ENCODE measurements around the gene FBLN2.

The FBLN2 gene

DNA sequence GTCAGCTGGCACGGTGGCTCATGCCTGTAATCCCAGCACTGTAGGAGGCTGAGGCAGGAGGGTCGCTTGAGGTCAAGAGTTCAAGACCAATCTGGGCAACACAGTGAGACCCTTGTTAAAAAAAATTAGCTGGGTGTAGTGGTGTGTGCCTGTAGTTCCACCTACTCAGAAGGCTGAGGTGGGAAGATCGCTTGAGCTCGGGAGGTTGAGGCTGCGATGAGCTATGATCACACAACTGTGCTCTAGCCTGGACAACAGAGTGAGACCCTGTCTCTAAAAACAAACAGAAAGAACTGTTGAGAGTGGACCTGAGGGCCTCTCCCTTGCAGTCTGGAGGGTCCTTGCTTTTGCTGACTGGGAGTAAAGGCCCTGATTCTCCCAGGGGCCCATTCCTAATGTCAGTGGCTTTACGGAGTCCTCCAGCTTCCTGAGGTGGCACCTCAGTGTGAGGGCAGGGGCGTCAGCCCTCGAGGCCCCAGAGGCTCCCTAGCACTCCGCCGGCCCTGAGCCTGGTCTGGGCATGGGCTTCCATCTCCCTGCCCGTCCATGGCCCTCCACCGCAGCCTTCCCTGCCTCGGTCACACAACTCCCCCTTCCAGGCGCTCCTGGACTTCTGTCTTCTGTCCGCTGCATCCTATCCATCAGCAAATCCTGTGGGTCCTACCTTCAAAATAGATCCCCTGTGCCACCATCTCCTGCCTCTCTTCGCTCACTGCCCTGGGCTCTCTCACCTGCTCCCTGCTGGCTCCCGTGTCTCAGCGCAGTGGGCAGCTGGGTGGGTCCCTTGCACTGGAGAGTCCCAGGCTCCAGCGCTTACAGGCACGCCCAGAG lies 19.0 kb downstream of the FBLN2 start:
- DNase-seq (ENCODE audit: low read depth) = no peak

DNA sequence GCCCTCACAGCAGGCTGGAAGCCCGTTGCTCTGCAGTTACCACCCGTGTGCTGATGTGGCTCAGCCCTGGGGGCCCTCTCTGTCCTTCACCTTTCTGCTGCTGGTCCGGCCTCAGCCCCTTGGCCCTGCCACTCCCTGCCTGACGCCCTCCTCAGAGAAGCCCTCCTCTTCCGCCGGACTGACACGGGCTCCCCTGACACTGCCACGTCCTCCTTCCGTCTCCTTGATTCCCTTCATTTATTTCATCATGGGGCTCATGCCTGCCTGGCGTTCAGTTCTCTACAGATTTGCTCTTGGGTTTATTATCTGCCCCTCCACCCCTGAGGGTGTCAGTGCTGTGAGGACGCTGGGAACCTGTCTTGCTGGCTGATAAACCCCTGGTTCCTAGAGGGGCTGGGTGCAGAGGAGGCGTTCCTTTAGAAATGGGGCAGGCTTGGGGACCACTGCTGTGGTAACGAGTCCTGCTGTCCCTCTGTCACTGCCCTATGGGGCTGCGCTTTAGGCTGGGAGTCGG lies 19.6 kb downstream of the FBLN2 start:
- no peak for DNase-seq (ENCODE audit: low read depth)

DNA sequence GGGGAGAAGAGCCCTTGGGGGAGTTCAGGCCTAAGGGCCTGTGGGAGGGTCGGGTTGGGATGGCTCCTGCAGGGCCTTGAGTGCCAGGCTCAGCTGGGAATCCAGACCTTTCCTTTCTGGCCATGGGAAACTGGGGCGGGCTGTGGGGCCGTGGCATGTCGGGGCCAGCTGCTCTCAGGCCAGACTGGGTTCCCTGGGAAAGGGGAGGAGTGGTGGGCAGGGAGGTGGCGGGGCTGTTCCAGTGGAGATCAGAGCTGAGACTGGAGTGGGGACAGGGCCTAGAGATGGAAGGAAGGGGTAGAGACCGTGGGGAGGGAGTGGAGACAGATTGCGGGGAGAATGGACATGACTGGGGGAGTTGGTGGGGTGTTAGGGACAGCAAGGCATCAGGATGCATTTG lies 20.3 kb downstream of the FBLN2 start:
- DNase-seq (ENCODE audit: low read depth) = no peak

DNA sequence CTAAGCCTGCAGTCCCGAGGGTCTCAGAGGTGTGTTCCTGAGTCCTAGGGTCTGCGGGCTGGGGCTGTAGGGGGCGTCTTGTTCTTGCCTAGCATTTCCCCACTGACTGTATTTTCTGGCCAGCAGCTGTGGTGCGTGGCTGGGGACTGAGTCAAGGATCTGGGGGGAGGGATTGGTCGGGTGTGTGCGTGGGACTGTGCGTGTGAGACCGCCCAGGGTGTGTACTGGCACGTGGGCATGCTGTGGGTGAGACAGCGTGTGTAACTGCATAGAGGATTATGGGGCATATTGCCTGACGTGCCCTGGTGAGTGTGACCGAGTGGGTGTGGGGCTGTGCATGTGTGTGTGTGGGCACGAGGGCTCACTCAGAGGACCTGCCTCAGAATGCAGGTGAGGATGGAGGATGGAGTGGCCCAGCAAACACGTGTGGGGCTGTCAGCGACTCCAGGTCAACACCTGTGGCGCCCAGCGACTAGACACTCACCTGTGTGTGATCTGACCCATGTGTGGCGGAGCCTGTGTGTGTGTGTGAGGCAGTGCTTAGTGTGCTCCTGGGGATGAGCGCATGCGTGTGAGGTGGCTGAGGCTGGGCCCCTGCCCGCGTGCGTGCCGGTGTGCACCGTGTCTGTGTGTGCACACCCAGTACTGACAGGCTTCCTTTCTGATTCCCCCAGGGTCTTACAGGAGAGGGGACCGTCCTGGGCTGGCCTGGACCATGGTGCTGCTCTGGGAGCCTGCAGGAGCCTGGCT lies 20.9 kb downstream of the FBLN2 start:
- no peak for DNase-seq (ENCODE audit: low read depth)

DNA sequence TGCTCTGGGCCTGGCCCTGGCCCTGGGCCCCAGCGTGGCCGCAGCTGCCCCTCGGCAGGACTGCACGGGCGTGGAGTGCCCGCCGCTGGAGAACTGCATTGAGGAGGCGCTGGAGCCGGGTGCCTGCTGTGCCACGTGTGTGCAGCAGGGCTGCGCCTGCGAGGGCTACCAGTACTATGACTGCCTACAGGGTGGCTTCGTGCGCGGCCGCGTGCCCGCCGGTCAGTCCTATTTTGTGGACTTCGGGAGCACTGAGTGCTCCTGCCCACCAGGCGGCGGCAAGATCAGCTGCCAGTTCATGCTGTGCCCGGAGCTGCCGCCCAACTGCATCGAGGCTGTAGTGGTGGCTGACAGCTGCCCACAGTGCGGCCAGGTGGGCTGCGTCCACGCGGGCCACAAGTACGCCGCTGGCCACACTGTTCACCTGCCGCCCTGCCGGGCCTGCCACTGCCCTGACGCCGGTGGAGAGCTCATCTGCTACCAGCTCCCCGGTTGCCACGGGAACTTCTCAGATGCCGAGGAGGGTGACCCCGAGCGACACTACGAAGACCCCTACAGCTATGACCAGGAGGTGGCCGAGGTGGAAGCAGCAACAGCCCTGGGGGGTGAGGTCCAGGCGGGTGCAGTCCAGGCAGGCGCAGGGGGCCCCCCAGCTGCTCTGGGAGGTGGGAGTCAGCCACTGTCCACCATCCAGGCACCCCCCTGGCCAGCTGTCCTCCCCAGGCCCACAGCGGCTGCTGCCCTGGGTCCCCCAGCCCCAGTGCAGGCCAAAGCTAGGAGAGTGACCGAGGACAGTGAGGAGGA lies 21.7 kb downstream of the FBLN2 start:
- DNase-seq (ENCODE audit: low read depth) = no peak

DNA sequence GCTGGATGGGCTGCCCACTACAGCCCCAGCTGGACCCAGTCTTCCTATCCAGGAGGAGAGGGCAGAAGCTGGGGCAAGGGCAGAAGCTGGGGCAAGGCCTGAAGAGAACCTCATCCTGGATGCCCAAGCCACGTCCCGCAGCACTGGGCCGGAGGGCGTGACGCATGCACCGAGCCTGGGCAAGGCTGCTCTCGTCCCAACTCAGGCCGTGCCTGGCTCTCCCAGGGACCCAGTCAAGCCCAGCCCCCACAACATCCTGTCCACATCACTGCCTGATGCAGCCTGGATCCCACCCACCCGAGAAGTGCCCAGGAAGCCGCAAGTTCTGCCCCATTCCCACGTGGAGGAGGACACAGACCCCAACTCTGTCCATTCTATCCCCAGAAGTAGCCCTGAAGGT lies 22.3 kb downstream of the FBLN2 start:
- no peak for DNase-seq (ENCODE audit: low read depth)

DNA sequence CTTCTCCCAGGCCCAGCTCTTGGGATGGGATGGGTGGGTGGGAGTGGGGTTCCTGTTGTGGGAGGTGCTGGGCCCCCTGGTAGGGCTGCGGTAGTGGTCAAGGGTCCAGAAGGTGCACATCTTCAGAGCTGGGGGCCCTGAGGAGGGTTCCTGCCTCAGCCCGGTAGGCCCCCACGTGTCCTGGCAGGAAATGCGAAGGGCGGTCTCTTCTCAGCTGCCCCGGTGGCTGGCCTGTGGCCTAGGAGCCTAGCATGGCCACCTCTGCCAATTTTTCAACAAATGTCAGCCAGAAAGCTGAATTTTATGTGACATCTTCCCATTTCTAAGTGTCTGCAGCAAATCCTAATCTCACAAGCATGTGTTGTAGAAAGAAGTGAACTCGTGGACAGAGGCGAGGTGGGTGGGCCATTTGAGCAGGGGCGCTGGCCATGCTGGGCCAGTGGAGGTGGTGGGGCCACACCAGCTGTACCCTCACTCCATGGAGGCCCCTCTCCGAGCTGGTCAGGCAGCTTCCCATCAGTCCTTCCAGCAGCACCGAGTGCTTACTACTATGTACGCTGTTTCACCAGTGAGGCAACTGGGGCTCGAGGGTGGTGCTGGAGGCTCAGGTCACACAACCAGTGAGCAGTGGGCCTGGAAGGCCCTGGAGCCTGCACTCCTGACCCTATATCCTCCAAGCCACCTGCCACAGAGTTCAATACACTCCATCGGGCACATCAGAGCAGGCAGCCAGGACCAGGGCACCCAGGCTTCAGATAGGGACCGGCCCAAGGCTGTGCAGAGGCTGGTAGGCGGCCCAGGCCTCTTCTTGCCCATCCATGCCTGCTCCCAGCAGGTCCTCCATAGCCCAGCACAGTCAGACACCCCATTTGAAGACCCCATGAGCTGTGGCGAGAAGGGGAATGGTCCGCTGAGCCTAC lies 23.2 kb downstream of the FBLN2 start:
- no peak for DNase-seq (ENCODE audit: low read depth)

DNA sequence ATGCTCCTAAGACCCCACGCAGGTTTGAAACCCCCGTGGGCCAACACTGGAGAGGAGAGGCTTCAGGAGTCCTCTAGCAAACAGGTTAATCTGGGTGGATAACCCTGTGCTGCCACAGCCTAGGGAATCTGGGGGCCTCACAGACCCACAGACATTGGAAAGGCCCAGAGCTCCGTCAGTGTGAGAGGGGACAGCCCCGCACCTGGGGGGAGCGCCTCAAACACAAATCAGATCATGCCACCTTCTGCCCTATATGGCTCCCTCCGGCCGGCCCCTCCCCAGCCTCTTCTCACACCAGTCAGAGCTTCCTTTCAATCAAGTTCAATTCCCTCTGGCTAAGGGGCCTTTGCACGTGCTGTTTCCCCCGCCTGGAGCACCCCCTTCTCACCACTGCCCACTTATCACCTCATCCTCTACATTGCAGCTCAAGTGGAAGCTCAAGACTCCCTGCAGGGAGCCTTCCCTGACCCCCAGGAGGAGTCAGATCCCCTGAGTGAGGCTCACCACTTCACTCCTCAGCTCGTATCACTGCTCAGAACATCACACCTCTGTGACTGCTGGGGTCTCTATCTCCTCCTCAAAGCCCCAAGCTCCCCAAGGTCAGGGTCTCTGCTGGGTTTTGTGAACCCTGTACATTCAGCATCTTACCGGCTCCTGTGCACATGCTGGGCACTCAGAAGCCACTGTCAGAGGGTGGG lies 24.1 kb downstream of the FBLN2 start:
- no peak for DNase-seq (ENCODE audit: low read depth)

DNA sequence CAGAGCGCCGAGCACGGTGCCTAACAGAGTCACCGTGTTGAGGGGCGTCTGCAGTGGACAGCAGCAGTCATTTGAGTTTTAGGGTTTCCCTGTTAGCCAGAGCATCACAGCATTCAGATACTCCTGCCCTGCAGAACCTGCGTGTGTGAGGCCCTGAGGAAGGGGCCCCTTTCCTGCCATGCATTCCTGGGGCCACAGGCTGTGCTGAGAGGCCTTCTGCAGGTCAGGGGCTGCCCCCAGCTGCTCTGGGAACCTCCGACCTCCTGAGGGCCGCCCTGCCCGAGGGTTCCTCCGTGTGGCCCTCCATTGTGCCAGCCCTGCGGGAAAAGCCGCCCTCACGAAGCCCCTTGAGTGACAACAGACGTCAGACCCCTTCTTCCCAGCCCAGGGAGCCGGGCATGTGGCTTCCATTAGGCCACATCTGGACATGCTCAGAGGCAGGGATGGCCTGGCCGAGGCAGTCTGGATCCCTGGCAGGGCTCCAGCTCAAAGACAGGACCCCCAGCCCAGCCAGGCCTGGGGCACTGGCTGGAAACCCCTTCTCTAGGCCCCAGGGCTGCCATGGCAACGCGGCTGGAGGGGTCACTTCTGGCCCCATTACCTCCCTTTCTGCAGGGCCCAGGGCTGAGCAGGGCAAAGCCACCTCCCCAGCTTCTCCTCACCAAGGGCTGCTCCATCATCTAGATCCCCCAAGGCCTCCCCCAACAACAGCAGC lies 25.3 kb downstream of the FBLN2 start:
- DNase-seq (ENCODE audit: low read depth) = no peak

DNA sequence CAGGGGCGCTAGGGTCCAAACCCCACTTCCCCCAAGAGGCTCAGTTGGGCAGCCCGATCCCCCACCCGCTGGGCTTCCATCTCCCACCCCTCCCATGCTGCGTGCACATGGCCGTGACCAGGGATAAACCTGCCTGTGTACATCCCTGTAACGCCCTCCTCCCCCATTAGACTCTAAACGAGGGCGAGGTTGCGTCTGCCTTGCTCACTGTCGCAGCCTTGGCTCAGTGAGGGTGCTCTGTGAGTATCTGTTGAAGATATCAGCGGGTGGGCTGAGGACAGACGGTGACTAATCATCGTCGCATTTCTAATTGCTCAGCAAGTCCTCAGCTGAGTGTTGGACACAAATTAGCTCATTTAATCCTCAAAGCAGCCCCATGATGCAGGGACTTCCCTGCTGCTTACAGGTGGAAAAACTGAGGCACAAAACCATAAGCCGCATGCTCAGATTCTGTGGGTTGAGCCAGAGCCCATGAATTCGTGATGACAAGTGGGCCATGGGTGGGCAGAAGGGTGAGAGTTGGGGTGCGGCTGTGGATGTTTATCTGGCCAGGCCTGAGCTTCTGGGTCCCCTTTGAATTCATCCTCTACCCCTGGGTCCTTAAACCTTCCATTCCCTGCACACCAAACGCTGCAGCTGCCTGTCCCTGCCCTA lies 26.0 kb downstream of the FBLN2 start:
- DNase-seq (ENCODE audit: low read depth) = no peak

DNA sequence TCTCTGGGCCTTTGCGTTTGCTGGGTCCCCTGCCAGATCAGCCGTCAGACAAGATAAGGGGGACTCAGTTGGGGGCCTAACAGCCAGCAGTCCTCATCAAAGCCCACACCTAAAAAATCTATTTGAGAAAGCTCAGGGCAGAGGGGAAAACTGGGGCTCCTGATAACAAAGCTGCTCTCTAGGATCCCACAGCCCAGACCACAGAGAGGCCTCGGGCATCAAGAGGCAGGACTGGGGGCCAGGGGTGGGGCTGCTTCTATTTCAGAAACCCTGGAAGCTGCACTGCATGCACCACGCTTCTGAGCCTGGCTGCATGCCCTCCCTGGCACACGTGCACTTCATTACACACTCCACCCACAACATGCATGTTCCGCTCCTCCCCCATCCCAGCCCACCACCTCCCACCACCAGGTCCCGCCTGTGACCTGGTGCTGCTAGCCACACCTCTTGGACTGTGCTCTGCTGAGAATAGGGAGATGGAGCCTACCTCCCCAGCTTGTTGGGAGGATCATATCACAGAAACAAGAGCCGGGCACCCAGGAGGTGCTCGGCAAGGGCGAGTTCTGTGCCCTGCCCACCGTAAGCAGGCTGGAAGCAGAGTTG lies 26.6 kb downstream of the FBLN2 start:
- DNase-seq (ENCODE audit: low read depth) = no peak

DNA sequence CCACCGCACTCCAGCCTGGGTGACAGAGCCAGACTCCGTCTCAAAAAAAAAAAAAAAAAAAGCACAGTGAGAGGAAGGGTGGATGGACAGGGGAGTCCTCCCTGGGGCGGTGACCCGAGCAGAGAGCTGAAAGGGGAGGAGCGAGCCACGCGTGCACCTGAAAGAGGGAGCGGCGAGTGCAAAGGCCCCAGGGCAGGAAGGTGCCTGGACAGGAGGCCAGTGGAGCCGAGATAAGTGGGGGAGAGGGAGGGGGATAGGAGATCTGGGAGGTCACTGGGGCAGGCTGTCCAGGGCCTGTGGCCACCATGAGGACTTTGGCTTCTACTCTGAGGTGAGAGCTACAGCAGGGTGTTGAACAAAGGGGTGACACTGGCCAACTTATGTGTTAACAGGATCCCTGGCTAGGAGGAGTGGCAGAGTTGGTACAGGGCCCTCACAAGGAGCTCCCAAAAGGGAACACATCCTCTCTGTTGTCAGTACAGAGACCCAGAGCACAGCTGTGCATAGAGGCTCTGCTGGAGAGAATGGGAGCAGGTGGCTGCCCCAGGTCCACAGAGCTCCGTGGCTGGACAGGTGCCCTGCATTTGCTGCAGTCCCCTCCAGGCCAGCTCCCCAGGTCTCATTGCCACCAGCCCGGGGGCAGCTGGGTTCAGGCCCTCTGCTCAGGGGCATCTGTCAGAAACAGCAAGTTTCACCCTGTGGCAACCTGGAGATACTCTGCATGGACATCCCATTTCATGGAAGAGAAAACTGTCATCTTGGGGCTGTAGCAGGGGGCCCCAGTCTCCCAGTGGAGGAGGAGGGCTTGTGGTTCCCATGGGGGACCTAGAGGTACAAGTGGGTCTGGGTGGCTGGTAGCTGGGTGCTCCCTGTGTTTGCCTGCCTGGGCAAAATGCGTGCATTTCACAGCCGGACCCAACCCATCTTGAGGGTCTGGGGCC lies 28.5 kb downstream of the FBLN2 start:
- no peak for DNase-seq (ENCODE audit: low read depth)

DNA sequence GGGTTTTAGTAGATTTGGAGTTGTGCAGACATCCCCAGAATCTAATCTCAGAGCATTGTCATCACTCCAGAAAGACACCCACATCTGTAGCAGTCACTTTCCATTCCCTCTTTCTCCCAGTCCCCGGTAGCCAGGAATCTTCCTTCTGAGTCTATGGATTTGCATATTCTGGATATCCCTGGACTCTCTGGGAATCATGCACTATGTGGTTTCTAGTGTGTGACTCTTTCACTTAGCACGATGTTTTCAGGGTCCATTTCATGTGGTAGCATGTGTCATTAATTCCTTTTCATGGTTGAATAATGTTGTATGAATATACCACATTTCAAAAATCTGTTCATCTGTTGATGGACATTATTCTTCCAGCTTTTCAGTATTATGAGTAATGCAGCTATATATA lies 29.3 kb downstream of the FBLN2 start:
- no peak for DNase-seq (ENCODE audit: low read depth)

DNA sequence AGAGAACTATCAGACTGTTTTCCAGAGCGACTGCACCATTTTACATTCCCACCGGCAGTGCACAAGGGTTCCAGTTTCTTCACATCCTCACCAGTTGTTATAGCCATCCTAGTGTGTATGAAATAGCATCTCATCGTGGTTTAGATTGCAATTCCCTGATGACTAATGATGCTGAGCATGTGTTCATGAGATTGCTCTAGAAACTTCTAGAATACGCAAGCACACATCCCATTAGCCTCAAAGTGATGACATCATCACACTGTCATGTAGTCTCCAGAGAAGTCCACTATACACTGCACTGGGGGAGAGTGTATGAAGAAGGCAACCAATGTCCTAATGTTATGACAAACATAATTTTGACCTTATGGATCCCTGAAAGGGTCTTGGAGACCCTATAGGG lies 30.1 kb downstream of the FBLN2 start:
- DNase-seq (ENCODE audit: low read depth) = no peak

DNA sequence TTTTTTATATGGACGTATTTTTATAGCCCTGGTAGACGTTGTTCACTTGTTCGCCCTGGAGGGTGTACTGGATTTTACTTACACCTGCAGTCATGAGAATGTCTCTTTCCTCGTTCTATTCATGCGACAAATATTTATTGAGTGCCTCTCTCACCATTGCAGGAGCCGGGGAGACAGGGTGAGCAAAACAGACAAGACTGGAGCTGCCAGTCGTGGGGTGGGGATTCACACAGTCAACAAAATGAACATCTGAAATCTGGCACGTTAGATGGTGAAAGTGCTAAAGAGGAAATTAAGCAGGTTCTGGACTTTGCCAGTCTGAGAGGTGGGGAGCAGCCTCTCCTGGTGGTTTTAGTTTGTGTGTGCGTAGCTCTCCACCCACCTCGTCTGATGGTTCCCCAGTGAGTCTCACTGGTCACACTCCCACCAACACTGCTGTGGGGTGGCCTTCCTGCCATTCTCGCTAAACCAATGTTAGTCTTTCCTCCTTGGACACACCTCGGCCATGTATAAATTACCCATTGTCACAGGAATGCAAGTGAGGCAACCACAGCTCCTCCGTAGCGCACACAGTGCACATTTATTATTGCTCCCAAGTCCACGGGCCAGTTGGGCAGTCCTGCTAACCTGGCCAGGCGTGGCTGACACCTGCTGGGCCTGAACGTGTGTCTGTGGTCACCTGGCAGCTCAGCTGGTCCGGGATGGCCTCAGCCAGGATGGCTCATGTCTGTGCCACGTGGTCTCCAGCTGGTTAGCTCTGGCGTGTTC lies 31.5 kb downstream of the FBLN2 start:
- DNase-seq (ENCODE audit: low read depth) = no peak

DNA sequence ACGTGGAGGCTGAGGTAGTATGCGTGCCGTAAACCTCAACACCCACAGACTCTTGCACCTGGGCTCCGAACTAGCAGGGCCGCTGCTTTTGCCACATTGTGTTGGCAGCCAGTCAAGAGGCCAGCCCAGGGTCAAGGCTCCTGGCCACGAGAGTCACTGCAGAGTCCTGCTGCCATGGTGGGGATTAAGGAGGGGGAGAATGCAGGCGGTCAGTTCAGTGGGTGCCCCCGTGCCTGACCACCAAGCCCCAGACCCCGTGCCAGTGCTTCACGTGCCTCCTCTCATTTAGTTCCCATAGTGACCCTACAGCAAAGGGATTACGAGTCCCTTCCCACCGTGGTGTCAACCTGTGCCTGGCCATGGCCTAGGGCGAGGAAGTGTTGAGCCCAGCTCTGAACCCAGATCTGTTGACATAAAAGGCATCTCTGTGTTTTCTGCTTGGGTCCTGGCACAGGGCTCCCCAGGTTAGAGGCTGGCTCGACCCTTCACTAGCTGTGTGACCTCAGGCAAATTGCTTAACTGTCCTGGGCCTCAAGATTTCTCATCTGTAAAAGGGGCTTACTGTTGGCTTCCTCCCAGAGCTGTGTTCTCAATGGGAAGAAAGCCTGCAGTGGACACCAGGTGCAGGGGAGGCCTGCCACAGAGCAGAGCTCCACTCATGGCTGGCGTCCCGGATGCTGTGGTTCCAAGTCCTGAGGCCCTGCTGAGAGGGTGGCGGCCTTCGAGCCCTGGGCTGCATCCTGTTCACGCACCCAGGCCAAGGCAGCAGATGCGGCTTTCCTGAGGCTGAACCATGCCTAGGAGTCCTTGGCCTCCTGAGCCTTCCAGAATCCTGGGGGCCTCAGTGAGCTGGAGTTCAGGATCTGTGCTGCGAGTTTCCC lies 32.8 kb downstream of the FBLN2 start:
- DNase-seq (ENCODE audit: low read depth) = no peak
